ENCODE data around the gene GCC2. TPM values are rescaled to one million over a fixed set of nuclear protein-coding genes. Genes with fewer than 3 reads are reported as not detected.
"Not testable (repeated sequence)": the region's sequence is repeated elsewhere in the genome, so short reads cannot be mapped to it uniquely, and the experiment has no call there.

The GCC2 gene
- total and polyA plus RNA-seq, 9 of the 15 experiments (the other 6 are each of a cell fraction or from before 2014, with no cell fraction given): 11.4 to 35.7 (median 19.9) TPM

DNA sequence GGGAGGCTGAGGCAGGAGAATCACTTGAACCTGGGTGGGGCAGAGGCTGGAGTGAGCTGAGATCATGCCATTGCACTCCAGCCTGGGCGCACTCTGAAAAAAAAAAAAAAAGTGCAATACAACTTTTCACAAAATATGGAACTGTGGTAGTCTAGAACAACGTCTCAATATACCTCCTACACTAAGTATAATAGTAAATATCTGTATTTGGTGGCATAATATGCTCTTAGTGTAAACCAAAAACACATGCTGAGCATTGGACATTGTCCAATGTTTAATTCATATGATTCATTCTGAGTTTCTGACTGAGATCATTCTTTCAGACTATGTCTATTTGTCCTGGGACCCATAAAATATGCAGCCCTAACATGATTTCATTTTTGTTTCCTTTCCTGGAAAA lies 65.5 kb downstream of the GCC2 start:
- intact Hi-C loops (cut with micrococcal nuclease); H3K36me3 ChIP-seq (ENCODE audit: control insufficient read depth, insufficient read depth, low read length); H3K9me1 ChIP-seq (ENCODE audit: control insufficient read depth, insufficient read depth, low read length); H3K4me3 ChIP-seq; H3K9ac ChIP-seq (ENCODE audit: insufficient read depth in 1 of 2, low read depth in 2 of 2, low read length in 2 of 2); H3K4me1 ChIP-seq (replicated peaks in 1 of 2; ENCODE audit: control insufficient read depth in 2 of 2, insufficient read depth in 2 of 2, low read length in 2 of 2); H3K4me2 ChIP-seq (ENCODE audit: insufficient read depth, low read length); CTCF ChIA-PET (ENCODE audit: low intra/inter-chr PET ratio); BruUV-seq (replicated peaks); FAIRE-seq; H3K9me3 ChIP-seq (replicated peaks; ENCODE audit: control insufficient read depth, insufficient read depth, low read depth, low read length); ATAC-seq; DNase-seq (ENCODE audit: extremely low read depth in 1 of 4, low spot score in 3 of 4); POLR2A ChIA-PET; H3K79me2 ChIP-seq (ENCODE audit: control insufficient read depth, insufficient read depth, low read length); H3K27ac ChIP-seq (ENCODE audit: extremely low read depth, low read depth, low read length); H4K20me1 ChIP-seq (replicated peaks; ENCODE audit: control insufficient read depth, insufficient read depth, low read length); H3K27me3 ChIP-seq (ENCODE audit: control insufficient read depth in 2 of 2, insufficient read depth in 2 of 2, low read length in 2 of 2); H2AFZ ChIP-seq (ENCODE audit: low read depth, low read length): not testable (repeated sequence)
- 36% methylated on average over 1 of the region's 2 CpGs for WGBS (ENCODE audit: insufficient coverage, low coverage, missing lambda C conversion rate)
- in situ Hi-C loops (cut with MboI): loop anchor here (10.0 kb wide), 1 partner anchor 620 kb away; no protein-coding TSS in a partner anchor

GRCh38 chr2:108524688-108525087 lies 75.7 kb downstream of the GCC2 start:
- in situ Hi-C loops (cut with MboI); H3K27me3 ChIP-seq (ENCODE audit: control insufficient read depth in 2 of 2, insufficient read depth in 2 of 2, low read length in 2 of 2); CTCF ChIA-PET (ENCODE audit: low intra/inter-chr PET ratio); H2AFZ ChIP-seq (ENCODE audit: low read depth, low read length); H3K9ac ChIP-seq (ENCODE audit: insufficient read depth in 1 of 2, low read depth in 2 of 2, low read length in 2 of 2); H3K79me2 ChIP-seq (ENCODE audit: control insufficient read depth, insufficient read depth, low read length); intact Hi-C loops (cut with micrococcal nuclease); POLR2A ChIA-PET; H4K20me1 ChIP-seq (replicated peaks; ENCODE audit: control insufficient read depth, insufficient read depth, low read length); H3K4me1 ChIP-seq (replicated peaks in 1 of 2; ENCODE audit: control insufficient read depth in 2 of 2, insufficient read depth in 2 of 2, low read length in 2 of 2); H3K36me3 ChIP-seq (ENCODE audit: control insufficient read depth, insufficient read depth, low read length); H3K4me3 ChIP-seq; H3K9me3 ChIP-seq (replicated peaks; ENCODE audit: control insufficient read depth, insufficient read depth, low read depth, low read length); H3K27ac ChIP-seq (ENCODE audit: extremely low read depth, low read depth, low read length); ATAC-seq; H3K9me1 ChIP-seq (ENCODE audit: control insufficient read depth, insufficient read depth, low read length); BruUV-seq (replicated peaks); DNase-seq (ENCODE audit: extremely low read depth in 1 of 4, low spot score in 3 of 4); H3K4me2 ChIP-seq (ENCODE audit: insufficient read depth, low read length); FAIRE-seq: not testable (repeated sequence)
- 90% methylated on average over 5 of the region's 6 CpGs for WGBS (ENCODE audit: insufficient coverage, low coverage, missing lambda C conversion rate)
- peak; percentile 73 to 86 for TF ChIP-seq KDM1A (IDR thresholded peaks at IDR 0.05)
